ENCODE results near the gene TTC32. TPM values are rescaled to one million over a fixed set of nuclear protein-coding genes. Genes with fewer than 3 reads are reported as not detected.
A peak's percentile ranks its signal among the peaks of the same experiment; 100 is the strongest.

The TTC32 gene
- total RNA-seq, 4 donors from 2014 or later = 11.5 to 18.6 (median 14.1) TPM

- no peak overlapping the region for H3K4me3 ChIP-seq (ENCODE audit: low read depth, poor library complexity, severe bottlenecking)
- peak in 1 of 2 donors; percentile 57 for DNase-seq (ENCODE audit: low spot score in 2 of 2)
- intact Hi-C loops (cut with DNase I; ENCODE audit: low total_unique reads) = no loop called here
- 87 to 88% methylated on average over 3 of the region's 3 CpGs for WGBS, 2 donors
- TF ChIP-seq POLR2A (IDR thresholded peaks at IDR 0.05) (no peak), CTCF (IDR thresholded peaks at IDR 0.05) (no peak)
Observed at GRCh38 chr2:19874726-19875125, 27.1 kb downstream of the TTC32 start.

- 82 to 85% methylated on average over 5 of the region's 5 CpGs for WGBS, 2 donors
- TF ChIP-seq POLR2A (IDR thresholded peaks at IDR 0.05) (no peak), CTCF (IDR thresholded peaks at IDR 0.05) (no peak)
- intact Hi-C loops (cut with DNase I; ENCODE audit: low total_unique reads) = no loop called here
- H3K4me3 ChIP-seq (ENCODE audit: low read depth, poor library complexity, severe bottlenecking) = no peak overlapping the region
- DNase-seq (ENCODE audit: low spot score in 2 of 2) = peak in 1 of 2 donors; percentile 18
Observed at GRCh38 chr2:19873014-19873413, 28.8 kb downstream of the TTC32 start.

- TF ChIP-seq CTCF (IDR thresholded peaks at IDR 0.05) (no peak), POLR2A (IDR thresholded peaks at IDR 0.05) (no peak)
- no peak overlapping the region for H3K4me3 ChIP-seq (ENCODE audit: low read depth, poor library complexity, severe bottlenecking)
- 72 to 95% methylated on average over 3 of the region's 3 CpGs for WGBS, 2 donors
- DNase-seq (ENCODE audit: low spot score in 2 of 2) = peak in 1 of 2 donors; percentile 12
- intact Hi-C loops (cut with DNase I; ENCODE audit: low total_unique reads) = no loop called here
Observed at GRCh38 chr2:19872302-19872701, 29.5 kb downstream of the TTC32 start.

GRCh38 chr2:19871836-19872235 lies 29.9 kb downstream of the TTC32 start:
- WGBS, 2 donors = 58 to 73% methylated on average over 2 of the region's 2 CpGs
- TF ChIP-seq CTCF (IDR thresholded peaks at IDR 0.05) (no peak), POLR2A (IDR thresholded peaks at IDR 0.05) (no peak)
- peak in 1 of 2 donors; percentile 18 for DNase-seq (ENCODE audit: low spot score in 2 of 2)
- H3K4me3 ChIP-seq (ENCODE audit: low read depth, poor library complexity, severe bottlenecking) = no peak overlapping the region
- intact Hi-C loops (cut with DNase I; ENCODE audit: low total_unique reads) = no loop called here

- 72 to 82% methylated on average over 4 of the region's 4 CpGs for WGBS, 2 donors
- no peak for DNase-seq (ENCODE audit: low spot score in 2 of 2)
- H3K4me3 ChIP-seq (ENCODE audit: low read depth, poor library complexity, severe bottlenecking) = no peak overlapping the region
- intact Hi-C loops (cut with DNase I; ENCODE audit: low total_unique reads) = no loop called here
- TF ChIP-seq POLR2A (IDR thresholded peaks at IDR 0.05) (no peak), CTCF (IDR thresholded peaks at IDR 0.05) (no peak)
Observed at GRCh38 chr2:19870792-19871191, 31.0 kb downstream of the TTC32 start.

Data from lower leg skin (tissue), 4 donors.